Measurements from ENCODE around the gene TRMT2A. TPM values are rescaled to one million over a fixed set of nuclear protein-coding genes. Genes with fewer than 3 reads are reported as not detected.
"Not testable (repeated sequence)": the region's sequence is repeated elsewhere in the genome, so short reads cannot be mapped to it uniquely, and the experiment has no call there.

TRMT2A gene
- polyA plus RNA-seq, 1 donor (not counting 4 experiments of a cell fraction or from before 2014, with no cell fraction given): 18.3 TPM

- Histone ChIP-seq H3K4me1 (ENCODE audit: control insufficient read depth, extremely low read depth, insufficient read depth, low read length) (no peaks in the 10 kb centered on the region), H4K20me1 (ENCODE audit: control insufficient read depth, extremely low read depth, insufficient read depth, low read length) (no peaks in the 10 kb centered on the region), H2AFZ (ENCODE audit: control insufficient read depth, low read length) (no peak overlapping the region), H3K9ac (ENCODE audit: control insufficient read depth, extremely low read depth, insufficient read depth, low read length) (no peak overlapping the region), H3K27ac (ENCODE audit: control insufficient read depth, insufficient read depth, low read length) (no peak overlapping the region), H3K36me3 (ENCODE audit: control insufficient read depth in 2 of 2, extremely low read depth in 1 of 2, insufficient read depth in 2 of 2, low read length in 2 of 2) (no peaks in the 10 kb centered on the region), H3K27me3 (ENCODE audit: control insufficient read depth, extremely low read depth, insufficient read depth, low read length) (no peaks in the 10 kb centered on the region), H3K4me2 (ENCODE audit: control insufficient read depth, extremely low read depth, insufficient read depth, low read depth, low read length) (no peak overlapping the region), H3K9me1 (ENCODE audit: control insufficient read depth, extremely low read depth, insufficient read depth, low read length) (no peaks in the 10 kb centered on the region), H3K9me3 (ENCODE audit: control insufficient read depth, low read depth, low read length) (no peaks in the 10 kb centered on the region), H3K79me2 (ENCODE audit: control insufficient read depth, insufficient read depth, low read length) (no peaks in the 10 kb centered on the region), H3K4me3 (ENCODE audit: control insufficient read depth in 2 of 3, extremely low read depth in 1 of 3, insufficient read depth in 2 of 3, low read depth in 1 of 3, low read length in 3 of 3) (no peak overlapping the region)
- dilution Hi-C loops (cut with MboI; ENCODE audit: extremely low pct_ligation_motif_present, low sequenced_read_pairs): no loop called here
- DNase-seq (ENCODE audit: low read depth, low spot score) (no peak), FAIRE-seq (no peak)
- no peak for TF ChIP-seq EZH2 (IDR thresholded peaks at IDR 0.05; ENCODE audit: low read length)
- no peak for TF ChIP-seq CTCF (optimal IDR thresholded peaks at IDR 0.05 in 1 of 3, IDR thresholded peaks at IDR 0.05 in 1 of 3, conservative IDR thresholded peaks at IDR 0.05 in 1 of 3; ENCODE audit: extremely low read depth in 1 of 3, insufficient read depth in 2 of 3, low read length in 3 of 3)
These were observed 47.8 kb upstream of the TRMT2A start for GRCh38 chr22:20164863-20165262.

GRCh38 chr22:20160041-20160440 is 43.0 kb upstream of the TRMT2A start:
- Histone ChIP-seq H3K79me2 (ENCODE audit: control insufficient read depth, insufficient read depth, low read length) (no peaks in the 10 kb centered on the region), H3K27ac (ENCODE audit: control insufficient read depth, insufficient read depth, low read length) (no peak overlapping the region), H2AFZ (ENCODE audit: control insufficient read depth, low read length) (no peak overlapping the region), H4K20me1 (ENCODE audit: control insufficient read depth, extremely low read depth, insufficient read depth, low read length) (no peaks in the 10 kb centered on the region), H3K27me3 (ENCODE audit: control insufficient read depth, extremely low read depth, insufficient read depth, low read length) (no peaks in the 10 kb centered on the region), H3K4me1 (ENCODE audit: control insufficient read depth, extremely low read depth, insufficient read depth, low read length) (no peaks in the 10 kb centered on the region), H3K9ac (ENCODE audit: control insufficient read depth, extremely low read depth, insufficient read depth, low read length) (no peak overlapping the region), H3K4me2 (ENCODE audit: control insufficient read depth, extremely low read depth, insufficient read depth, low read depth, low read length) (no peak overlapping the region), H3K4me3 (ENCODE audit: control insufficient read depth in 2 of 3, extremely low read depth in 1 of 3, insufficient read depth in 2 of 3, low read depth in 1 of 3, low read length in 3 of 3) (no peak overlapping the region), H3K36me3 (ENCODE audit: control insufficient read depth in 2 of 2, extremely low read depth in 1 of 2, insufficient read depth in 2 of 2, low read length in 2 of 2) (no peaks in the 10 kb centered on the region), H3K9me1 (ENCODE audit: control insufficient read depth, extremely low read depth, insufficient read depth, low read length) (no peaks in the 10 kb centered on the region), H3K9me3 (ENCODE audit: control insufficient read depth, low read depth, low read length) (no peaks in the 10 kb centered on the region)
- FAIRE-seq (no peak), DNase-seq (ENCODE audit: low read depth, low spot score) (no peak)
- TF ChIP-seq EZH2 (IDR thresholded peaks at IDR 0.05; ENCODE audit: low read length): no peak
- no peak for TF ChIP-seq CTCF (optimal IDR thresholded peaks at IDR 0.05 in 1 of 3, IDR thresholded peaks at IDR 0.05 in 1 of 3, conservative IDR thresholded peaks at IDR 0.05 in 1 of 3; ENCODE audit: extremely low read depth in 1 of 3, insufficient read depth in 2 of 3, low read length in 3 of 3)
- dilution Hi-C loops (cut with MboI; ENCODE audit: extremely low pct_ligation_motif_present, low sequenced_read_pairs): no loop called here

GRCh38 chr22:20159531-20159930 is 42.5 kb upstream of the TRMT2A start:
- H4K20me1 ChIP-seq (ENCODE audit: control insufficient read depth, extremely low read depth, insufficient read depth, low read length); H3K9me3 ChIP-seq (ENCODE audit: control insufficient read depth, low read depth, low read length); DNase-seq (ENCODE audit: low read depth, low spot score); H3K9ac ChIP-seq (ENCODE audit: control insufficient read depth, extremely low read depth, insufficient read depth, low read length); dilution Hi-C loops (cut with MboI; ENCODE audit: extremely low pct_ligation_motif_present, low sequenced_read_pairs); H3K9me1 ChIP-seq (ENCODE audit: control insufficient read depth, extremely low read depth, insufficient read depth, low read length); H3K4me2 ChIP-seq (ENCODE audit: control insufficient read depth, extremely low read depth, insufficient read depth, low read depth, low read length); H3K4me3 ChIP-seq (ENCODE audit: control insufficient read depth in 2 of 3, extremely low read depth in 1 of 3, insufficient read depth in 2 of 3, low read depth in 1 of 3, low read length in 3 of 3); H3K4me1 ChIP-seq (ENCODE audit: control insufficient read depth, extremely low read depth, insufficient read depth, low read length); H3K36me3 ChIP-seq (ENCODE audit: control insufficient read depth in 2 of 2, extremely low read depth in 1 of 2, insufficient read depth in 2 of 2, low read length in 2 of 2); H3K27ac ChIP-seq (ENCODE audit: control insufficient read depth, insufficient read depth, low read length); H3K27me3 ChIP-seq (ENCODE audit: control insufficient read depth, extremely low read depth, insufficient read depth, low read length); H2AFZ ChIP-seq (ENCODE audit: control insufficient read depth, low read length); FAIRE-seq; H3K79me2 ChIP-seq (ENCODE audit: control insufficient read depth, insufficient read depth, low read length): not testable (repeated sequence)

Data from keratinocyte (primary cell).